G401.6 (cell line): ENCODE results near the gene CDNF.

Source experiments
- FAIRE-seq: peaks from 2 replicates; lab custom pipeline; 2012; peaks lifted over from hg19 to GRCh38; lab: Jason Lieb, UNC

Gene CDNF

GRCh38 chr10:14784459-14785055, 53.3 kb downstream of the CDNF start:
- no peak for FAIRE-seq

GRCh38 chr10:14782691-14783363, 55.0 kb downstream of the CDNF start:
- FAIRE-seq, result no peak

GRCh38 chr10:14781763-14782162, 56.1 kb downstream of the CDNF start:
- FAIRE-seq, result no peak

DNA sequence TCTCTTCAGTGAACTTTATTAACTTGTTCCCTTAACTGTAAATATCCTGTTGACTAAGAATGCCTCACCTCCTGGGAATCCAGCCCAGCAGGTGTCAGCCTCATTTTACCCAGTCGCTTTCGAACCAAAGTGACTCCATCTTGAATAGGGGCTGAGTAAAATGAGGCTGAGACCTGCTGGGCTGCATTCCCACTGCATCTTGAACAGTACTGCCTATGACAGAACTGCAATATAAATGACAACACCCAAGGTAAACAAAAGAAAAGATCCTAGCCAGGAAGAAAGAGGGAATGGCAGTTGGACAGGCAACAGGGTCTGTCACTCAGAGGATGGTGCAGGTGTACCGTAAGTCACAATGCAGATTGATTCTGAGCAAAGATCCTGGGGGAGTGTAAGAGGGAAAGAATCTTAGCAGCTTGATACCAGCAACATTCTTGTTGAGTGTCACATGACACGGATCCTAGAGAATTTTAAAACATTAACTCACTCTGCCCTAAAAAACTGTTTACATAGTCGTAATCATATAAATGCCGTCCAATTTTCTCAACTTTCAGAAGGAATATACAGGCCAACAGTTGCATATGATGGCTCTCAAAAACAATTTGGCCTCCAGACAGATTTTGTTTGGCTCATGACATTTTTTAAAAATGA, 58.7 kb downstream of the CDNF start:
- no peak for FAIRE-seq

GRCh38 chr10:14776546-14776945, 61.3 kb downstream of the CDNF start:
- no peak for FAIRE-seq

- no peak for FAIRE-seq
These were observed 62.2 kb downstream of the CDNF start for GRCh38 chr10:14775656-14776055.

DNA sequence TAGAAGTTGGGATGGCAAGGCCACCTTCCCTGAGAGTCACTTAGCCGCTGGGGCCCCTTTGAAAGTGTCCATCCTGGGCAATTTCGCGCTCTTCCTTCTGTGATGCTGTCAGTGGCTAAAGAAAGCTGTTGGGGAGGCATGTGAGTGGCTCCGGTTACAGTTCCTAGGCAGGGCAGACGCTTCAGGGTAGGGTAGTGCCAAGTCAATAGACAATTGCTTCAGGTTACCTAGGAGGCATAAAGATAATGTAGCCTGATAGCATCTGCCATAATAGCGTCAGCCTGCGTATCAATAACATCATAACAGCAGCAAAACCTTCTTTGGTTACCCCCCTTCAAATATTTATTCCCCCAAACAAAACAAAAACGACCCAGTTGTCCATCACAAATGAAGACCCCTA, 63.0 kb downstream of the CDNF start, which contains the start of gene FAM107B:
Gene FAM107B (minus strand): TSS at position 101 of the 400 bp plus-strand sequence. CDS start 234 bp downstream, outside the sequence.
- no peak for FAIRE-seq

DNA sequence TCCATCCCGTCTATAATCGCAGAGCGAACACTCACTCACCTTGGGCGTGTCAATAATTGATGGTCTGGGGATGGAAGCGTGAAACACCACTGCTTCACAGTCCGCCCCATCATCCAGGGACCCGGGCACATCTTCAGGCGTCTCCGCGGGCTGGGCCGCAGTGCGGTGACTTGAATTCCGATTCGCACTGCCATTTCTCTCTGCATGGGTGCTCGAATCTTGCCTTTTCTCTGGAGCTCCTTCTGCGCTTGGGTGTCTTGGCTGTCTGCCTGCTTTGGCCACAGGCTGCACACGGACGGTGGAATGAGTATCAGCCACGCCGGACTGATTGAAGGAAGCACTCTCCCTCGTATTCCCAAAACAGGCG, 63.6 kb downstream of the CDNF start:
- no peak for FAIRE-seq

DNA sequence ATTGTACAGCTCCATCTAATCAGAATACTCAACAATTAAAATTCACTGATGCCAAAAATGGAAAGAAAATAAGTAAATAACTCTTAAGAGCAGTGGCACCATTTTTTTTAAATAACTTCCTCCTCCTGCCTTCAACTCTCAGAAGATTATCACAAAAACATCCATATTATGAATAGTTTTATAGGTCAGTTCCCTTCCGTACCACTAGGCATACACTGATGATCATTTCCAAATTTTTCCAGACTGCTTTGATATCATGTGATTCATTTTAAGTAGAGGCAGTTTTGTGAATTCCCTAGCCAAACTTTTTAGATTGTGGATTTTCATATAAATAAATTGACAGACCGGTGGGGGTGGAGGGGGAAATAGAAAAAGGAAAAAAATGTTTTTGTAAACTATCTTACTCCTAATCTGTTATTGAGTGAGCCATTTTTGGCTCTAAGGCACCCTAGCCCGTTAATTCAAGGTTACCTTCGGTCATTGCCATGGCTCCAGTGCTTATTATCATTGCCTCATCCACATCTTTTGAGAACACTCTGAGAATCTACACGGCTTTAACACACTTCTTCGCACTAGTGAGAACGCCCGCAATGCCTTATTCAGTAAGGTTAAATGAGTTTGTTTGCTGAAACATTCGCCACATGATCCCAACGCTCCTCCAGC, 64.2 kb downstream of the CDNF start:
- no peak for FAIRE-seq

DNA sequence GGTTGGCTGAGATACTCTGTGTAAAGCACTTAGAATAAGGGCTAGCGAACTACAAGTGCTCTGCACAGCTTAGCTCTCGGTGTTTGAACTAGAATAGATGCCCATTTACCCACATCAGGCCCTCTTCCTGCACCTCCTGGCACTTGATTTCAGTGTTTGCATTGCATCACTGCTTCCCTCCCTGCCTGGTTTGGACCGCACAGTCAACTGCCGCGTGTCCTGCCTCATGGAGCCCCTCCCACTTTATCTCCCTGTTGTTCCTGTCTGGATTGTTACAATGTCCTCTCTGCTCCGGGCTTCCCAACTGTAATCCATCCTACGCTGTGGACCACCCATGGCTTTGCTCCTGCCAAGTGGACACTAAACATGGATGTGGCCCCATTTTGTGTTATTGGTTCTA, 65.4 kb downstream of the CDNF start:
- FAIRE-seq, result no peak

- FAIRE-seq, result no peak
These were observed 66.9 kb downstream of the CDNF start for GRCh38 chr10:14770927-14771326.
